ENCODE results near the gene ACVR1.

ACVR1 gene

GRCh38 chr2:157800838-157801495 is 75.2 kb downstream of the ACVR1 start:
- TF ChIP-seq, protein P1, sequence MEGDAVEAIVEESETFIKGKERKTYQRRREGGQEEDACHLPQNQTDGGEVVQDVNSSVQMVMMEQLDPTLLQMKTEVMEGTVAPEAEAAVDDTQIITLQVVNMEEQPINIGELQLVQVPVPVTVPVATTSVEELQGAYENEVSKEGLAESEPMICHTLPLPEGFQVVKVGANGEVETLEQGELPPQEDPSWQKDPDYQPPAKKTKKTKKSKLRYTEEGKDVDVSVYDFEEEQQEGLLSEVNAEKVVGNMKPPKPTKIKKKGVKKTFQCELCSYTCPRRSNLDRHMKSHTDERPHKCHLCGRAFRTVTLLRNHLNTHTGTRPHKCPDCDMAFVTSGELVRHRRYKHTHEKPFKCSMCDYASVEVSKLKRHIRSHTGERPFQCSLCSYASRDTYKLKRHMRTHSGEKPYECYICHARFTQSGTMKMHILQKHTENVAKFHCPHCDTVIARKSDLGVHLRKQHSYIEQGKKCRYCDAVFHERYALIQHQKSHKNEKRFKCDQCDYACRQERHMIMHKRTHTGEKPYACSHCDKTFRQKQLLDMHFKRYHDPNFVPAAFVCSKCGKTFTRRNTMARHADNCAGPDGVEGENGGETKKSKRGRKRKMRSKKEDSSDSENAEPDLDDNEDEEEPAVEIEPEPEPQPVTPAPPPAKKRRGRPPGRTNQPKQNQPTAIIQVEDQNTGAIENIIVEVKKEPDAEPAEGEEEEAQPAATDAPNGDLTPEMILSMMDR (IDR thresholded peaks at IDR 0.05; ENCODE audit: low read depth, low read length), result no peak
- no peak for DNase-seq (ENCODE audit: extremely low read depth, low read depth)

DNA sequence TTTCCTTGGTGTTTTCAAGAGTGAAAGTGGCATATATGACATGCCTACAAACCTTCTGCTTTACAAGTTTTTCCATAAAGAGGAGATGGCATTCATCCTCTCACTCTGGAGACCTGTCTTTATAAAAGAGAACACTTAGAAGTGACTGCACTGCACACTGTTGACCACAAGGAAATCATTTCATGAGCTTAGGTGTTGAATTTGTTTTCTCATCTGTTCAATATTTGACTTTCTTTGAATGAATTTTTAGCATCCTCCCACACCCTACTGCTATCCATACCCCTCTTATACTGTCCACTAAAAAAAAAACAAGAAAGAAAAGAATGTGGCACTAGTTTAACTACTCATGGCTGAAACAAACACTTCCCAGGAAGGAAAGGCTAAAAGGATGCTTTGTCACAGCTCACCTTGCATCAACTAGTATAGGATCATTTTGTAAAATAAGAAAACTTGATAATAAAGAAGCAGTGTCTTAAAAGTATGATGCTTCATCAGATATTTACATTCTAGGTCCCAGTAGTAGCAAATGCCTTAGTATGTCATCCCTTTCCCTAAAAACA is 83.0 kb downstream of the ACVR1 start:
- TF ChIP-seq, protein P1 (IDR thresholded peaks at IDR 0.05; ENCODE audit: low read depth, low read length), result peak; percentile 22
- DNase-seq (ENCODE audit: extremely low read depth, low read depth), result no peak

DNA sequence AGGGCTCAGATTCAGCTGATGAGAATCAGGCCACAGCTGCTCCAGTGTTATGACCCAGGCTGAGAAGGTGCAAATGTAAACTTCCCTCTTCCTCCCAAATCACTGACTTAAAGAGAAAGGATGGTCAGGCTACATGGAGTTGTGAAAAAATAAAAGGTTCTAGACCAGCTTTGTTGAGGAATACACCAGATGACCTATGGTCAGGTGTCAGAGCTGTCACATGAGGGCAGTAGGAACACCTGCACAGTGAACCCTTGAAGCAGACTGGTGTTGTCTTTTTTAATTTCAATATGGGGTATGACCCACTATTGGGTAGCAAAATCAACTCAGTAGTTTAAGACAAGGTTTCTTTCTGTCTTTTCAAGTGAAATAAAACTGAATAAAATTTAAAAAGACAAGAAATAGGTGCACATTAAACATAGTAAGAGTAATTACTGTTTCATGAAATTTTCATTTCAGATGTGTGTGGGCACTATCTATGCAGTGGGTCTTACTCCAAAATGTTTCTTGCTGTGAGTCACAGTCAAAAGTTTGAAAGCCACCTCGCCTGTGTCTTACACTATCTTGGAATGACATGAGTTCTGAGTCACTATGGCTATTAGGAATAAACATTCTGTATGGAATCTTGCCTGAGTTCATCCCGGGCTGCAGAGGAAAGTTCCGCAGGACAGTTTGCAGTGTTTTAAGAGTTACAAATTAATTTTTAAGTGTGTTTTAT is 83.6 kb downstream of the ACVR1 start:
- TF ChIP-seq, protein P1 (IDR thresholded peaks at IDR 0.05; ENCODE audit: low read depth, low read length), result no peak
- DNase-seq (ENCODE audit: extremely low read depth, low read depth), result no peak

- no peak for DNase-seq (ENCODE audit: extremely low read depth, low read depth)
- TF ChIP-seq, protein P1 (IDR thresholded peaks at IDR 0.05; ENCODE audit: low read depth, low read length), result no peak
These were observed 85.3 kb downstream of the ACVR1 start for GRCh38 chr2:157790780-157791179.

DNA sequence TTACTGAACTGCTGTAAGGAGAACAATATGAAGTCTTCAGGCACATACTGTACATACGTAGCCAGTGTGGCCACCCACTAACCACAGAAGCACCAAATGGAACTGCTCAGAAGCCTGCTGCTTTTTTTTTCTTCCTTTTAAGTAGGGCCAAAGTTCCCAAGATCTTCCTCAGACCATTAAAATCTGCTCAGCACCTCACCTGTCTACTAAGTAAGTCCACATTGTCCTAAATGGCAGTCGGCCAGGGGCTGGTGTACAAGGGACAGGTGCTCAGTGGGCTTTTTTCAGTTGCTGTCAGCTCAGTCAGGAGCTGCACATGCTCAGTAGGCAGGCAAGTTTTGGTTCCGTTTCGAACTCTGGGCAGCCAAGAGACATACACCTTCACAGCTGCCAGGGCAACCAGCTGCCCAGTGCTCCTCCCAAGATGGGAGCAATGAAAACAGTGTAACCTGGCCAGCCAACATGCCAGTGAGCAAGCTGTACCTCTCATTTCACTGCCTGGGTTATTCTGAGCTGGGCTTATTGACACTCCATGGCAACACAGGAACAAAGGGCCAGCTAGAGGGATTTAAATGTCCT is 86.1 kb downstream of the ACVR1 start:
- no peak for DNase-seq (ENCODE audit: extremely low read depth, low read depth)
- TF ChIP-seq, protein P1 (IDR thresholded peaks at IDR 0.05; ENCODE audit: low read depth, low read length), result no peak

- TF ChIP-seq, protein P1 (IDR thresholded peaks at IDR 0.05; ENCODE audit: low read depth, low read length), result no peak
- no peak for DNase-seq (ENCODE audit: extremely low read depth, low read depth)
These were observed 86.9 kb downstream of the ACVR1 start for GRCh38 chr2:157789256-157789655.

DNA sequence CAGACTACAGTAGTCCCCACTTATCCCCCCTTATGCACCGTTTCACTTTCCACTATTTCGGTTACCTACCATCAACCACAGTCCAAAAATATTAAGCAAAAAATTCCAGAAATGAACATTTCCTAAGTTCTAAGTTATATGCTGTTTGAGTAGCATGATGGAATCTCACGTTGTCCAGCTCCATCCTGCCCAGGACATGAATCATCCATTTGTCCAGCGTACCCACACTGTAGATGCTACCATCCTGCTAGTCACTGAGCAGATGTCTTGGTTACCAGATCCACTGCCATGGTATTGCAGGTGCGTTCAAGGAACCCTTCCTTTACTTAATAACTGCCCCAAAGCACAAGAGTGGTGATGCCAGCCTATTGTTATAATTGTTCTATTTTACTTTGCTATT is 87.9 kb downstream of the ACVR1 start:
- TF ChIP-seq, protein P1 (IDR thresholded peaks at IDR 0.05; ENCODE audit: low read depth, low read length), result no peak
- no peak for DNase-seq (ENCODE audit: extremely low read depth, low read depth)
